Subcutaneous adipose tissue (tissue), 4 donors: ENCODE results near the gene LMAN1L. TPM values are rescaled to one million over a fixed set of nuclear protein-coding genes. Genes with fewer than 3 reads are reported as not detected.

Experiments used
- total RNA-seq, 4 donors: library from RNA; depleted of rRNA; stranded (reverse); fragments of >200 nt; gene quantifications; one replicate each; pipeline ENCODE4 v1.1.0, GENCODE V29; 2016
- TF ChIP-seq, protein P1 (sequence below): fragments of 450-650 bp; IDR thresholded peaks from one replicate; pipeline ENCODE4 v1.5.1; 2016; ENCODE audit warnings: low read depth, mild to moderate bottlenecking, control low read depth, antibody characterized with exemption, moderate library complexity

Gene LMAN1L
- total RNA-seq = not detected

DNA sequence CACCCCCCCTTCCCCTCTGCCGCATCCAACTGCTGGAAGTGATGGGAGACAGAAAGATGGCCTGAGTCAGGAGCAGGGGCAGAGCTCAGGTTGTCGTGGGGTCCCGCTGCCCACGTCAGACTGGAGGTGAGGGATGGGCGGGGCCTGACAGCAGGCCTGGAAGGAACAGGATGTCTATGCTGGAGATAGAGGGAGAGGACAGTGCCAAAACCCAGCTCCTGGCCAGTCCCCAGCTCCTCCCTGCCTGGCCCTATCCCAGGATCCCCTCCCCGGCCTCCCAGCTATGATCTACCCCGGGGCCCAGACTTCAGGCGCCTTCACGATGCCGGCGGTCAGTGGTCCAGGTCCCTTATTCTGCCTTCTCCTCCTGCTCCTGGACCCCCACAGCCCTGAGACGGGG is at the start of gene LMAN1L:
Gene LMAN1L (plus strand): TSS at position 303 of the 400 bp plus-strand sequence. CDS start 20 bp downstream, at position 323.
- TF ChIP-seq, protein P1, sequence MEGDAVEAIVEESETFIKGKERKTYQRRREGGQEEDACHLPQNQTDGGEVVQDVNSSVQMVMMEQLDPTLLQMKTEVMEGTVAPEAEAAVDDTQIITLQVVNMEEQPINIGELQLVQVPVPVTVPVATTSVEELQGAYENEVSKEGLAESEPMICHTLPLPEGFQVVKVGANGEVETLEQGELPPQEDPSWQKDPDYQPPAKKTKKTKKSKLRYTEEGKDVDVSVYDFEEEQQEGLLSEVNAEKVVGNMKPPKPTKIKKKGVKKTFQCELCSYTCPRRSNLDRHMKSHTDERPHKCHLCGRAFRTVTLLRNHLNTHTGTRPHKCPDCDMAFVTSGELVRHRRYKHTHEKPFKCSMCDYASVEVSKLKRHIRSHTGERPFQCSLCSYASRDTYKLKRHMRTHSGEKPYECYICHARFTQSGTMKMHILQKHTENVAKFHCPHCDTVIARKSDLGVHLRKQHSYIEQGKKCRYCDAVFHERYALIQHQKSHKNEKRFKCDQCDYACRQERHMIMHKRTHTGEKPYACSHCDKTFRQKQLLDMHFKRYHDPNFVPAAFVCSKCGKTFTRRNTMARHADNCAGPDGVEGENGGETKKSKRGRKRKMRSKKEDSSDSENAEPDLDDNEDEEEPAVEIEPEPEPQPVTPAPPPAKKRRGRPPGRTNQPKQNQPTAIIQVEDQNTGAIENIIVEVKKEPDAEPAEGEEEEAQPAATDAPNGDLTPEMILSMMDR = no peak

DNA sequence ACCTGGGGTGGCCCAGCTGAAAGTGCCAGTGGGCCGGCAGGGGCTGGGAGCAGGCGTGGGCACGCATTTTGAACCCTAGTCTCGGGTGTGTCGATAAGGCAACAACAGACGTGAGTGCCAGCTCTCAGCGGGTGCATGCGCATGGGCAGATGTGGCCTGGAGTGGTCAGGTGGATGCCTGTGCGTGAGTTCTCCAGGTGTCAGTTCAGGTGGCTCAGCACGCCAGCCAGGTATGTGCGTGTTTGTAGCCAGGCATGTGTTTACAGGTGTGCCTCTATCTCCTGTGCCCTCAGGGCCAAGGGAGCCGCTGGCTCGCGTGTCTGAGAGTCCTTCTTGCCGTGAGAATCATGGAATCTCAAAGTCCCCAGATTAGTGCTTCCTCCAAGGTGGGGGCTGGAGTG is 49.2 kb upstream of the LMAN1L start:
- TF ChIP-seq, protein P1 = no peak

DNA sequence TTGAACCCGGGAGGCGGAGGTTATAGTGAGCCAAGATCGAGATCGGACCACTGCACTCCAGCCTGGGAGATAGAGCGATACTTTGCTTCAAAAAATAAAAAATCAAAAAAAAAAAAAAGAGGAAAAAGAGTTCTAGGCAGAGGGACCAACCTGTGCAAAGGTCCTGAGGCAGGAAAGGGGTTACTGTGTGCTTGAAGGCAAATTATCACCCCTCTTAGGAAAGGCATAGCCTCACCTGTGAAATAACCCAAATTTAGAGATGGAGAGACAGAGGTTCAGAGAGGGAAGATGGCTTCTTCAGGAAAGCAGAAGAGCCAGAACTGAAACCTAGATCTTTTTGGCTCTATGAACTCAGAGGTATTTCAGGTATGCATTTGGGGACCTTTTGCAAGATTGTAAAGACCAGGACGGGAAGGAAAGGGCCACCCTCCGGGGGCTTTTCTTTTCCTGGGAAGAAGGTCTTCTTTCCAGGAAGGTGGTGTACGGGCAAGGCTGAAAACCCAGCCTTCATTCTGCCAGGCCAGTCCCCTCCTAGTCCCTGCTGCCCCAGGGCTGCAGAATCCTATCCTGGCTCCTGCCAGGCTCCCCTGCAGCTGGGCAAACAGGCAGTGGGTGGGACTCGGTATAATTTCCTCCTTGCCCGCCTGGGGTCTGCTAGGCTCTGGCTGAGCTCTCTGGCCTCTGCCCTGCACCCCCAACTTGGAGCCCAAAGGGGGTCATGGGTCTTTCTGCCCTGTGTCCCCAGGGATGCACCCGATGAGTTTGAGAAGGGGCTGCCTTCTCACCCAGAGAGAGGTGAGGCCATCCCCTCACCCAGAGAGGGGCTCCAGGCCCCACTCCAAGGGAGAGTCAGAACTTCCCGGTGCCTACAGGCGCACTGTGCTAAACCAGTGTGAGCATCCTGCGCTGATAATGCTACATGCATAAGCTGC is 45.2 kb upstream of the LMAN1L start:
- TF ChIP-seq, protein P1 = no peak

DNA sequence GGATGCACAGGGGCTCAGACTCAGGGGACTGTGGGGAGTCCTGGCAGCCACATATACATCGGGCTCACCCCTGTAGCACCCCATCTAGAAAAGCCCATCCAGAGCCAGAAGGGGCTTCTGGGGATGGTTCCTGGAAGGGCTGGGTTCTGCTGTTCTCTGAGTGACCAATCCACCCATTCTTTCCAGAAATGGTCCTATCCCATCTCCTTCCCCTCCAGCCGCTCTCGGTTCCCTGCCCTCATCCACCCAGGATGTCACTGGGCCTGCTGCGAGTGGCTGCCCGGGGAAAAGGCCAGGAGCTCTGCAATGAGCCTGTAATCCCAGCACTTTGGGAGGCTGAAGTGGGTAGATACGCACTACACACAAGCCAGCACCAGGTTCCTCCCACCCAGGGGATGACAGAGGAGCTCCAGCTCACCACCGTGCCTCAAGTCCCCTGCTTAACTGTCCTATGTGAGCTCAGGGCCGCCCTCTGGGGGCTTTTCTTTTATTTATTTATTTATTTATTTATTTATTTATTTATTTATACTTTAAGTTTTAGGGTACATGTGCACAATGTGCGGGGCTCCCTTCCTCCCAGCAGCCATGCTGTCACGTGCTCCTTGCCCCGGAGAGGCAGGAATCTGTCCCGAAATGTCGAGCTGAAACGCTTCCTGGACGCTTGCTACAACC is 44.4 kb upstream of the LMAN1L start:
- TF ChIP-seq, protein P1 = no peak

DNA sequence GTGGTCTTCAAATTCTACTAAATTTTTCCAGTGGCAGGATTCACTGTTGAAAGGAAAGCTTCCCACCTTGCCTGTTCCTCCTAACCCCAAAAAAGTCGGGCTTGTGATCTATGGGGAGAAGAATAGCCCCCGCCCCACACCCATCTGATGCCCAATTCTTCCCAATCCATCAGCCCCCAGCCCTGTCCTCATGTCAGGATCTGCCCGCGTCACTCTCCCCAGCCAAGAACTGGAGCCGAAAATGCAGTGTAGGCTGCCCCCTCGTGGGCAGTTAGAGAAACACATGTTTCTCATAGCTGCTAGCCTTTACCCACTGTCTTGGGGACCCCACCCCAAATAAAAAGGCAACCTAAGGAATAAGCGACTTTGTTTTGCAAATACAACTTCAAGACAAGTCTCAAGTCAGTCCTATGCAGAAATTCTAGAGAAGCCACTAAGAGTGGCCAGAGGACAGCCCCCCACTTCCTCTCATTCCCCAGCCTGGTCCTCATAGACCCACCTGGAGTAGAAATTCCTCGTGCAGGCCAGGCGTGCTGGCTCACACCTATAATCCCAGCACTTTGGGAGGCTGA is 43.8 kb upstream of the LMAN1L start:
- TF ChIP-seq, protein P1 = no peak

DNA sequence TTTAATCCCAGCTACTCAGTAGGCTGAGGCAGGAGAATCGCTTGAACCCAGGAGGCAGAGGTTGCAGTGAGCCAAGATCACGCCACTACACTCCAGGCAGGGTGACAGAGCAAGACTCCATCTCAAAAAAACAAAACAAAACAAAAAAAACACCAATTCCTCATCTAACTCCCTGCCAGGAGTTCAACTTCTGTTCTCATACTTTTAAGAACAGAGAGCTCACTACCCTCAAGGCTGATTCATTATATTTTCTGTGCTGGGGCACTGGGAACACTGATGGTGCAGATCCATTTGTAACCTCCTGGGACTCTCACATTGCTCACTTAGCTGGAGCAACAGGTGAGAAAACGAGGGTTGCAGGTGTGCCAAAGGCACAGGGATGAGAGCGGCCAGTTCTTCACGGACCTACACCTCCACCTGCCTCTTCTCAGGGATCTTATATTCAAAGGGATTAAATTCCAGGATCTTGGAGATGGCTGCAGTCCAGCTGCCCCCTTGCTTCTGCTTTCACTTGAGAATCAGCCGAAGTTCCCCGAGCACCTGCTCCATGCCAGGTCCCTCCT is 43.1 kb upstream of the LMAN1L start:
- TF ChIP-seq, protein P1 = no peak
